PC-9 (cell line): ENCODE data around the gene TFAP2A. TPM values are rescaled to one million over a fixed set of nuclear protein-coding genes. Genes with fewer than 3 reads are reported as not detected.
A peak's percentile ranks its signal among the peaks of the same experiment; 100 is the strongest.

Source experiments
- BruUV-seq: library from RNA; stranded (reverse); fragments of 400-500 nt; replicated peaks from 2 replicates; lab custom pipeline; 2021; lab: Mats Ljungman, UMichigan
- CTCF ChIA-PET: fragments of 300-600 bp; sonication (Branson Sonifier 250); formaldehyde crosslinking; loops from one replicate; lab custom pipeline; 2022; ENCODE audit warnings: antibody characterized with exemption; lab: Charles Lee
- POLR2A ChIA-PET: fragments of 300-600 bp; sonication (Branson Sonifier 250); formaldehyde crosslinking; loops from one replicate; lab custom pipeline; 2022; ENCODE audit warnings: antibody characterized with exemption; ENCODE audit not compliant: unreplicated experiment; lab: Charles Lee
- DNase-seq, 2 experiments: peaks; one replicate each; pipeline versions ENCODE4 v3.0.0 to v3.0.0-alpha.2; 2015 to 2022; ENCODE audit warnings: mixed read lengths in 1 of 2
- H2AFZ ChIP-seq: fragments of 200-600 bp; sonication (generic); 2 replicates; pipeline ENCODE4 v1.8.1; 2017; ENCODE audit warnings: antibody characterized with exemption
- H3F3A ChIP-seq: fragments of 200-600 bp; sonication (generic); 2 replicates; pipeline ENCODE4 v1.8.1; 2017; ENCODE audit warnings: antibody characterized with exemption, mild to moderate bottlenecking, low read depth; ENCODE audit not compliant: insufficient read depth
- H3K27ac ChIP-seq: fragments of 200-600 bp; sonication (generic); 2 replicates; pipeline ENCODE4 v1.6.1; 2016; ENCODE audit warnings: mixed run types
- H3K27me3 ChIP-seq: fragments of 200-600 bp; sonication (generic); 2 replicates; pipeline ENCODE4 v1.6.1; 2016; ENCODE audit warnings: low read depth, mixed run types; ENCODE audit not compliant: insufficient read depth
- H3K36me3 ChIP-seq: fragments of 200-600 bp; sonication (generic); 2 replicates; pipeline ENCODE4 v1.6.1; 2016; ENCODE audit warnings: low read depth, mixed run types
- H3K4me1 ChIP-seq: fragments of 200-600 bp; sonication (generic); replicated peaks from 2 replicates; pipeline ENCODE4 v1.6.1; 2016; ENCODE audit warnings: mixed run types; ENCODE audit not compliant: insufficient read depth
- H3K4me2 ChIP-seq: fragments of 200-600 bp; sonication (generic); 2 replicates; pipeline ENCODE4 v1.6.1; 2017; ENCODE audit warnings: mixed run types
- H3K4me3 ChIP-seq: fragments of 200-600 bp; sonication (generic); 2 replicates; pipeline ENCODE4 v1.6.1; 2016; ENCODE audit warnings: mixed run types
- H3K79me2 ChIP-seq: fragments of 200-600 bp; sonication (generic); 2 replicates; pipeline ENCODE4 v1.6.1; 2017; ENCODE audit warnings: low read depth, mixed run types
- H3K9me2 ChIP-seq: fragments of 200-600 bp; sonication (generic); 2 replicates; pipeline ENCODE4 v1.8.1; 2017; ENCODE audit warnings: mild to moderate bottlenecking; ENCODE audit not compliant: insufficient read depth
- H3K9me3 ChIP-seq: fragments of 200-600 bp; sonication (generic); 2 replicates; pipeline ENCODE4 v1.8.1; 2016; ENCODE audit warnings: low read depth; ENCODE audit not compliant: insufficient read depth
- H4K20me1 ChIP-seq: fragments of 200-600 bp; sonication (generic); 2 replicates; pipeline ENCODE4 v1.8.1; 2017; ENCODE audit not compliant: insufficient read depth
- CTCF ChIP-seq: fragments of 200-600 bp; sonication (generic); conservative IDR thresholded peaks from 2 replicates; pipeline ENCODE4 v1.6.1; 2017; ENCODE audit warnings: mixed run types, antibody characterized with exemption, mild to moderate bottlenecking, moderate library complexity
- EZH2 ChIP-seq: fragments of 200-600 bp; sonication (generic); IDR thresholded peaks from 2 replicates; pipeline ENCODE4 v1.8.0; 2017; ENCODE audit warnings: antibody characterized with exemption, low read depth
- intact Hi-C: fragments of 100-400 bp; cut with micrococcal nuclease; formaldehyde crosslinking; loops from one replicate; pipeline ENCODE4 v1.10.0; 2022; ENCODE audit not compliant: unreplicated experiment
- total RNA-seq: library from RNA; stranded (reverse); gene quantifications from 2 replicates; pipeline ENCODE4 v1.2.3, GENCODE V29; 2021

The TFAP2A gene
- total RNA-seq, 1 experiment from 2014 or later, result 43.8 TPM

DNA sequence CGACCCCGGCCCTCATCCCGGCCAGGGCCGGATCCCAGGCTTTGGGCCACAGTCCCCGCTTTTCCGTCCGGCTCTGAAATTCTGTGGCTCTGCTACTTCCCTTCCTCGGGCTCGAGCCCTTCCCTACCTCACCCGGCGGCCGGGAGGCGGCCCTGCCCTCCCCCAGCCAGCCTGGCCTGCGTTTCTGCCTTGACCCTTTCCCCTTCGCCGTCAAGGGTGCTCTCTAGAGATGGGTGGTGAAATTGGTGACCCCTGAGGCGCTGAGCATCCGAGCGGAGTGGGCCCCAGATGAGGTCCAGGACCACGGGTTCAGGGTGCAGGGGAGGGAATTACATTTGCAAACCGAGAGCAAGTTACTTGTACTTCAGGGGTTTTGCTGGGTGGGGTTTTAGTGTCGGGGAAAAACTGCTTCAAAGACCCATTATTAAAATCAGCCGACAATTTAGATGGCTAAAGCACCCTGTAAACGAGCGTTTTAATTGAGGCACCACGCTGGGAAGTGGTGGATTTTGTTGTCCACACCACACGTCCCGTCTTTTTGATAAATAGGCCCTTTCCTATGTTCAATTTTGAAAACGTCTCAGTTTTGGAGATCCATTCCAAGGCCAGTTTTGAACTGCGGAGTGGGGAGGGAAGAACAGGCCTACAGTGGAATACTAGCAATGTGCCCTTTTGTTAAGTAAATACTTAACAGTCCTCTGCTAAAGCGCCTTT, 9.9 kb downstream of the TFAP2A start:
- POLR2A ChIA-PET, result interaction anchor here (0.6 to 1.0 kb wide), 5 partner anchors 8 to 167 kb away, joined by 3 to 9 read pairs (median 4); no protein-coding TSS in a partner anchor
- peak overlapping the region; percentile 74 for H3K4me2 ChIP-seq
- no peaks in the 10 kb centered on the region for H3K9me3 ChIP-seq
- no peaks in the 10 kb centered on the region for H3K27me3 ChIP-seq
- H2AFZ ChIP-seq, result no peak overlapping the region
- peaks cover 75% of the 10 kb centered on the region for H3K79me2 ChIP-seq
- TF ChIP-seq CTCF (no peak), EZH2 (no peak)
- H3K4me3 ChIP-seq, result peak overlapping the region; percentile 59
- no peak for DNase-seq
- CTCF ChIA-PET, result interaction anchor here (0.6 kb wide), 1 partner anchor 10 kb away, joined by 4 read pairs; the partner anchor contains the start of gene TFAP2A
- peak overlapping the region; percentile 80 for H3K27ac ChIP-seq
- no peaks in the 10 kb centered on the region for H4K20me1 ChIP-seq
- no peaks in the 10 kb centered on the region for H3K9me2 ChIP-seq
- peaks cover 34% of the 10 kb centered on the region for H3K36me3 ChIP-seq
- TSS peak; percentile 94 for BruUV-seq
- intact Hi-C loops, result loop anchor here (1.0 to 5.0 kb wide), 10 partner anchors 58 to 1423 kb away; no protein-coding TSS in a partner anchor
- H3F3A ChIP-seq, result peaks cover 38% of the 10 kb centered on the region; the same call in 1 of the 2 replicates
- peaks cover 78% of the 10 kb centered on the region for H3K4me1 ChIP-seq

GRCh38 chr6:10404107-10404798, 10.6 kb downstream of the TFAP2A start:
- H3K27ac ChIP-seq, result peak overlapping the region; percentile 98
- peak overlapping the region; percentile 83 for H3K4me3 ChIP-seq
- intact Hi-C loops, result loop anchor here (1.0 to 5.0 kb wide), 10 partner anchors 57 to 1422 kb away; no protein-coding TSS in a partner anchor
- H3K9me3 ChIP-seq, result no peaks in the 10 kb centered on the region
- H3F3A ChIP-seq, result peaks cover 38% of the 10 kb centered on the region; the same call in 1 of the 2 replicates
- peaks cover 74% of the 10 kb centered on the region for H3K4me1 ChIP-seq
- H3K9me2 ChIP-seq, result no peaks in the 10 kb centered on the region
- peaks cover 34% of the 10 kb centered on the region for H3K36me3 ChIP-seq
- peak overlapping the region; percentile 99 for H3K4me2 ChIP-seq
- no peaks in the 10 kb centered on the region for H3K27me3 ChIP-seq
- CTCF ChIA-PET, result interaction anchor here (0.6 to 0.7 kb wide), 2 partner anchors 11 to 25 kb away, joined by 3 to 4 read pairs; partner anchors contain the start of gene TFAP2A
- POLR2A ChIA-PET, result interaction anchor here (0.6 to 1.0 kb wide), 3 partner anchors 8 to 429 kb away, joined by 3 to 7 read pairs (median 3); no protein-coding TSS in a partner anchor
- peak overlapping the region; percentile 69; the same call in 1 of the 2 replicates for H2AFZ ChIP-seq
- peaks cover 68% of the 10 kb centered on the region for H3K79me2 ChIP-seq
- no TSS peak for BruUV-seq
- DNase-seq, result peak; percentile 88 to 98
- no peaks in the 10 kb centered on the region for H4K20me1 ChIP-seq
- TF ChIP-seq EZH2 (no peak), CTCF (peak; percentile 38; the same call in 1 of the 2 replicates)
